GM12878 (cell line): Measurements from ENCODE around the gene SMIM5. TPM values are rescaled to one million over a fixed set of nuclear protein-coding genes. Genes with fewer than 3 reads are reported as not detected.

Experiments used
- BRCA1 ChIP-seq: IDR thresholded peaks from 2 replicates; pipeline ENCODE4 v1.6.1; 2011; ENCODE audit warnings: low read depth, low read length, improper control_type of control experiment
- CBX5 ChIP-seq: sonication (generic); IDR thresholded peaks from 2 replicates; pipeline ENCODE4 v1.6.1; 2016; ENCODE audit warnings: low read depth, moderate library complexity, mild to moderate bottlenecking, inconsistent platforms
- CREB1 ChIP-seq: IDR thresholded peaks from 2 replicates; pipeline ENCODE4 v1.6.1; 2012; ENCODE audit warnings: low read depth, mild to moderate bottlenecking, inconsistent platforms
- CUX1 ChIP-seq: IDR thresholded peaks from 2 replicates; pipeline ENCODE4 v1.6.1; 2012; ENCODE audit warnings: improper control_type of control experiment, low read depth, low read length; ENCODE audit not compliant: insufficient replicate concordance
- FOS ChIP-seq: IDR thresholded peaks from 3 replicates; pipeline ENCODE4 v1.6.1; 2011; ENCODE audit warnings: borderline replicate concordance; ENCODE audit not compliant: insufficient read length; ENCODE audit errors: extremely low read depth
- HDAC6 ChIP-seq: fragments of 200-600 bp; sonication (generic); IDR thresholded peaks from one replicate; pipeline ENCODE4 v1.8.0; 2017; ENCODE audit warnings: antibody characterized with exemption; ENCODE audit not compliant: unreplicated experiment
- IRF3 ChIP-seq: fragments of 450-650 bp; IDR thresholded peaks from 2 replicates; pipeline ENCODE4 v1.6.1; 2014; ENCODE audit warnings: mild to moderate bottlenecking
- KAT2A ChIP-seq: conservative IDR thresholded peaks from 2 replicates; pipeline ENCODE4 v1.6.1; 2011; ENCODE audit warnings: low read depth, low read length; ENCODE audit not compliant: control insufficient read depth
- MEF2A ChIP-seq: IDR thresholded peaks from 2 replicates; pipeline ENCODE4 v1.6.1; 2011; ENCODE audit warnings: low read depth, mild to moderate bottlenecking, low read length, moderate library complexity; ENCODE audit not compliant: insufficient read depth
- PBX3 ChIP-seq: IDR thresholded peaks from 2 replicates; pipeline ENCODE4 v1.6.1; 2011; ENCODE audit warnings: mild to moderate bottlenecking, low read depth, low read length, moderate library complexity; ENCODE audit not compliant: insufficient replicate concordance
- ZBTB11 ChIP-seq: fragments of 450-650 bp; formaldehyde crosslinking; IDR thresholded peaks from 2 replicates; pipeline ENCODE4 v1.5.0; 2022; ENCODE audit warnings: mild to moderate bottlenecking, missing genetic modification characterization
- ZNF592 ChIP-seq: fragments of 450-650 bp; IDR thresholded peaks from 2 replicates; pipeline ENCODE4 v1.6.1; 2017; ENCODE audit warnings: mild to moderate bottlenecking, moderate library complexity
- polyA plus RNA-seq, 11 experiments: library from polyadenylated mRNA; depleted of rRNA in 4 of 11; unstranded in 6 of 11; stranded (reverse) in 5 of 11; fragments of >200 nt; fragmentation: Nextera tagmentation in 4 of 11; fragmentation: Illumina TruSeq in 1 of 11; extraction: Ambion mirVana in 4 of 11; extraction: Trizol in 1 of 11; gene quantifications; 1 replicate in 1 of 11; 2 replicates in 10 of 11; pipeline versions ENCODE4 v1.2.1 to v1.2.3, GENCODE V29; 2011 to 2016; ENCODE audit warnings: inconsistent platforms in 2 of 11, missing spikeins in 2 of 11, low read depth in 1 of 11
- total RNA-seq, 4 experiments: library from RNA; depleted of rRNA in 3 of 4; stranded (reverse); fragments of >200 nt in 3 of 4; fragmentation: Illumina TruSeq in 1 of 4; extraction: Trizol in 1 of 4; gene quantifications; 2 replicates each; pipeline versions ENCODE4 v1.2.1 to v1.2.3, GENCODE V29; 2013 to 2021

The SMIM5 gene
- total and polyA plus RNA-seq, 10 of the 15 experiments (the other 5 are each of a cell fraction or from before 2014, with no cell fraction given), result 0.08 to 0.11 TPM; not detected in 8

- TF ChIP-seq ZBTB11 (no peak), MEF2A (no peak), CUX1 (no peak), PBX3 (no peak), BRCA1 (no peak), HDAC6 (no peak), ZNF592 (no peak), FOS (no peak), CREB1 (peak; percentile 99), IRF3 (no peak), KAT2A (no peak), CBX5 (no peak)
Observed at GRCh38 chr17:75666959-75667790, 33.9 kb downstream of the SMIM5 start, which contains the start of the genes RECQL5 and SAP30BP (continued).
